HL-60 (cell line): ENCODE measurements around the gene RPA1.
A peak's percentile ranks its signal among the peaks of the same experiment; 100 is the strongest.

Experiments used
- GABPA ChIP-seq: IDR thresholded peaks from 2 replicates; pipeline ENCODE4 v1.6.1; 2012; ENCODE audit warnings: low read depth
- POLR2AphosphoS5 ChIP-seq: IDR thresholded peaks from 2 replicates; pipeline ENCODE4 v1.6.1; 2012; ENCODE audit warnings: low read depth
- SPI1 ChIP-seq: IDR thresholded peaks from 2 replicates; pipeline ENCODE4 v1.6.1; 2012; ENCODE audit warnings: low read depth, mild to moderate bottlenecking, borderline replicate concordance
- TF ChIP-seq, protein P1 (sequence below): IDR thresholded peaks from one replicate; pipeline ENCODE4 v1.5.1; 2011; ENCODE audit warnings: low read length, control low read depth, inconsistent platforms; ENCODE audit not compliant: insufficient read depth
- TF ChIP-seq, protein P2 (sequence below): IDR thresholded peaks from 2 replicates; pipeline ENCODE4 v1.6.1; 2012; ENCODE audit warnings: low read depth; ENCODE audit not compliant: insufficient replicate concordance

DNA sequence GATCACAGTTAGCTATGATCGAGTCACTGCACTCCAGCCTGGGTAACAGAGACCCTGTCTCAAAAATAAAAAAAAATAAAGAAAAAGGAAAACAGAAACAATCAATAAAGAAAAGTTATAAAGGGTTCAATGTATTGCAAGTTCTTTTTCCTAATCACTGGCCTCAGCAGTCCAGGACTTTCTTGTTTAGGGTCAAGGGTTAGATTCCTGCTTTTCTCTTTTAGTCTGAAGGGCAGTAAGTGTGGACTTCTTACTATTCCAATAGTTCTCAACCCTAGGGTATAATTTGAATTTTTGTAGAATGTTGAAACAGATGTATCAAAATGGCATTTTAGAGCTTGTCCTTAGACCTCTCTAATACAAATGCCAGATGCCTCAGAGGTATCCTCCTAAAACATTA lies 27.4 kb upstream of the RPA1 start:
- TF ChIP-seq, protein P1, sequence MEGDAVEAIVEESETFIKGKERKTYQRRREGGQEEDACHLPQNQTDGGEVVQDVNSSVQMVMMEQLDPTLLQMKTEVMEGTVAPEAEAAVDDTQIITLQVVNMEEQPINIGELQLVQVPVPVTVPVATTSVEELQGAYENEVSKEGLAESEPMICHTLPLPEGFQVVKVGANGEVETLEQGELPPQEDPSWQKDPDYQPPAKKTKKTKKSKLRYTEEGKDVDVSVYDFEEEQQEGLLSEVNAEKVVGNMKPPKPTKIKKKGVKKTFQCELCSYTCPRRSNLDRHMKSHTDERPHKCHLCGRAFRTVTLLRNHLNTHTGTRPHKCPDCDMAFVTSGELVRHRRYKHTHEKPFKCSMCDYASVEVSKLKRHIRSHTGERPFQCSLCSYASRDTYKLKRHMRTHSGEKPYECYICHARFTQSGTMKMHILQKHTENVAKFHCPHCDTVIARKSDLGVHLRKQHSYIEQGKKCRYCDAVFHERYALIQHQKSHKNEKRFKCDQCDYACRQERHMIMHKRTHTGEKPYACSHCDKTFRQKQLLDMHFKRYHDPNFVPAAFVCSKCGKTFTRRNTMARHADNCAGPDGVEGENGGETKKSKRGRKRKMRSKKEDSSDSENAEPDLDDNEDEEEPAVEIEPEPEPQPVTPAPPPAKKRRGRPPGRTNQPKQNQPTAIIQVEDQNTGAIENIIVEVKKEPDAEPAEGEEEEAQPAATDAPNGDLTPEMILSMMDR = no peak
- TF ChIP-seq, protein P2, sequence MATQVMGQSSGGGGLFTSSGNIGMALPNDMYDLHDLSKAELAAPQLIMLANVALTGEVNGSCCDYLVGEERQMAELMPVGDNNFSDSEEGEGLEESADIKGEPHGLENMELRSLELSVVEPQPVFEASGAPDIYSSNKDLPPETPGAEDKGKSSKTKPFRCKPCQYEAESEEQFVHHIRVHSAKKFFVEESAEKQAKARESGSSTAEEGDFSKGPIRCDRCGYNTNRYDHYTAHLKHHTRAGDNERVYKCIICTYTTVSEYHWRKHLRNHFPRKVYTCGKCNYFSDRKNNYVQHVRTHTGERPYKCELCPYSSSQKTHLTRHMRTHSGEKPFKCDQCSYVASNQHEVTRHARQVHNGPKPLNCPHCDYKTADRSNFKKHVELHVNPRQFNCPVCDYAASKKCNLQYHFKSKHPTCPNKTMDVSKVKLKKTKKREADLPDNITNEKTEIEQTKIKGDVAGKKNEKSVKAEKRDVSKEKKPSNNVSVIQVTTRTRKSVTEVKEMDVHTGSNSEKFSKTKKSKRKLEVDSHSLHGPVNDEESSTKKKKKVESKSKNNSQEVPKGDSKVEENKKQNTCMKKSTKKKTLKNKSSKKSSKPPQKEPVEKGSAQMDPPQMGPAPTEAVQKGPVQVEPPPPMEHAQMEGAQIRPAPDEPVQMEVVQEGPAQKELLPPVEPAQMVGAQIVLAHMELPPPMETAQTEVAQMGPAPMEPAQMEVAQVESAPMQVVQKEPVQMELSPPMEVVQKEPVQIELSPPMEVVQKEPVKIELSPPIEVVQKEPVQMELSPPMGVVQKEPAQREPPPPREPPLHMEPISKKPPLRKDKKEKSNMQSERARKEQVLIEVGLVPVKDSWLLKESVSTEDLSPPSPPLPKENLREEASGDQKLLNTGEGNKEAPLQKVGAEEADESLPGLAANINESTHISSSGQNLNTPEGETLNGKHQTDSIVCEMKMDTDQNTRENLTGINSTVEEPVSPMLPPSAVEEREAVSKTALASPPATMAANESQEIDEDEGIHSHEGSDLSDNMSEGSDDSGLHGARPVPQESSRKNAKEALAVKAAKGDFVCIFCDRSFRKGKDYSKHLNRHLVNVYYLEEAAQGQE = no peak
- TF ChIP-seq POLR2AphosphoS5 = no peak
- TF ChIP-seq GABPA = no peak
- 0 out of 2 replicates have a peak, but pooled peaks have one; percentile 4 for TF ChIP-seq SPI1
